Right atrium auricular region (tissue), 2 donors: ENCODE results near the gene BICRA. TPM values are rescaled to one million over a fixed set of nuclear protein-coding genes. Genes with fewer than 3 reads are reported as not detected.

Experiments used
- DNase-seq: peaks from one replicate; pipeline ENCODE4 v3.0.0-alpha.2; 2019; ENCODE audit warnings: low spot score
- H3K27ac ChIP-seq, 2 donors: fragments of 200-600 bp; sonication (generic); 1 replicate in 1 of 2; 2 replicates in 1 of 2; pipeline ENCODE4 v1.5.1; 2016 to 2019
- H3K27me3 ChIP-seq, 2 donors: fragments of 200-600 bp; sonication (generic); one replicate each; pipeline versions ENCODE4 v1.5.1 to v1.6.0; 2017 to 2019
- H3K36me3 ChIP-seq: fragments of 200-600 bp; sonication (generic); one replicate; pipeline ENCODE4 v1.5.1; 2016
- H3K4me1 ChIP-seq, 2 donors: fragments of 200-600 bp; sonication (generic); one replicate each; pipeline versions ENCODE4 v1.5.1 to v1.6.0; 2017 to 2019
- H3K4me3 ChIP-seq, 2 donors: fragments of 200-600 bp; sonication (generic); 1 replicate in 1 of 2; 2 replicates in 1 of 2; pipeline ENCODE4 v1.5.1; 2017 to 2019; ENCODE audit warnings: mild to moderate bottlenecking in 1 of 2, moderate library complexity in 1 of 2
- H3K9me3 ChIP-seq, 2 donors: fragments of 200-600 bp; sonication (generic); one replicate each; pipeline ENCODE4 v1.5.1; 2019
- total RNA-seq, 2 donors: library from RNA; depleted of rRNA; stranded (reverse); fragments of >200 nt; gene quantifications; one replicate each; pipeline ENCODE4 v1.1.0, GENCODE V29; 2016
- TF ChIP-seq, protein P1 (sequence below), 2 donors: fragments of 200-600 bp; sonication (generic); IDR thresholded peaks; one replicate each; pipeline ENCODE4 v1.5.1; 2019; ENCODE audit warnings: antibody characterized with exemption in 2 of 2

Gene BICRA
- total RNA-seq, 2 donors from 2014 or later, result 7.0 to 12.6 TPM

DNA sequence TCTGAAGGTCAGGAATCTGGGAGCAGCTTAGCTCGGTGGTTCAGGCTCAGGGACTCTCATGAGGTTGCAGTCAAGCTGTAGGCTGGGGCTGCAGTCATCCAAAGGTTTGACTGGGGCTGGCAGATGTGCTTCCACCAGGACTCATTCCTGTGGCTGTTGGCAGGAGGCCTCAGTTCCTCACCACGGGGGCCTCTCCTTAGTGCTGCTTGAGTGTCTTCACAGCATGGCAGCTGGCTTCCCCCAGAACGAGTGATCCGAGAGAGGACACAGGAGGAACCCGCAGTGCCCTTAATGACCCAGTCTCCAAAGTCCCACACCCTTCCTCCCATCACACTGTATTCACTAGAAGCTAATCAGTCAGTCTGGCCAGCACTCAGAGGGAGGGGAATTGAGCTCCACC lies 65.6 kb downstream of the BICRA start:
- Histone ChIP-seq H3K4me3 (no peak overlapping the region), H3K27me3 (no peaks in the 10 kb centered on the region), H3K4me1 (no peaks in the 10 kb centered on the region), H3K36me3 (peaks cover 62% of the 10 kb centered on the region), H3K9me3 (no peaks in the 10 kb centered on the region), H3K27ac (no peak overlapping the region)
- no peak for DNase-seq
- TF ChIP-seq, protein P1, sequence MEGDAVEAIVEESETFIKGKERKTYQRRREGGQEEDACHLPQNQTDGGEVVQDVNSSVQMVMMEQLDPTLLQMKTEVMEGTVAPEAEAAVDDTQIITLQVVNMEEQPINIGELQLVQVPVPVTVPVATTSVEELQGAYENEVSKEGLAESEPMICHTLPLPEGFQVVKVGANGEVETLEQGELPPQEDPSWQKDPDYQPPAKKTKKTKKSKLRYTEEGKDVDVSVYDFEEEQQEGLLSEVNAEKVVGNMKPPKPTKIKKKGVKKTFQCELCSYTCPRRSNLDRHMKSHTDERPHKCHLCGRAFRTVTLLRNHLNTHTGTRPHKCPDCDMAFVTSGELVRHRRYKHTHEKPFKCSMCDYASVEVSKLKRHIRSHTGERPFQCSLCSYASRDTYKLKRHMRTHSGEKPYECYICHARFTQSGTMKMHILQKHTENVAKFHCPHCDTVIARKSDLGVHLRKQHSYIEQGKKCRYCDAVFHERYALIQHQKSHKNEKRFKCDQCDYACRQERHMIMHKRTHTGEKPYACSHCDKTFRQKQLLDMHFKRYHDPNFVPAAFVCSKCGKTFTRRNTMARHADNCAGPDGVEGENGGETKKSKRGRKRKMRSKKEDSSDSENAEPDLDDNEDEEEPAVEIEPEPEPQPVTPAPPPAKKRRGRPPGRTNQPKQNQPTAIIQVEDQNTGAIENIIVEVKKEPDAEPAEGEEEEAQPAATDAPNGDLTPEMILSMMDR (IDR thresholded peaks at IDR 0.05), result no peak

DNA sequence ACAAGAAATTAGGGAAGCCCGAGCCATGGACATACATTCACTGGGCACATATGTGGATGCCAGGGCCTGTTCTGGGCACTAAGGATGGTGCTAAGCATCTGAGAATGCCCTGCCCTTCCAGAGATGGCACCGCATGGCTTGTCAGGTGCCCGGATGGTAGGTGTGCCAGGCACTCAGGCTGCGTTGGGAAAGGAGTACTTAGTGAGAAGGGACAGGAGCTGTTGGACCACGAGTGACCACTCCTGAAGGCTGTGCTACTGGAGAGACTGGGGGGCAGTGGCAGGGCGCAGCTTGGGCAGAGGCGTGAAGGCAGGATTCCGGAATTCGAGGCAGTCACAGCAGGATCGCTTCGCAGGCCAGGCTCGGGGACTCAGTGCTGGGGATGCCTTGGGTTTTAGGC lies 66.3 kb downstream of the BICRA start:
- no peak overlapping the region for H3K4me3 ChIP-seq
- DNase-seq, result no peak
- no peaks in the 10 kb centered on the region for H3K27me3 ChIP-seq
- TF ChIP-seq, protein P1 (IDR thresholded peaks at IDR 0.05), result no peak
- peaks cover 64% of the 10 kb centered on the region for H3K36me3 ChIP-seq
- no peaks in the 10 kb centered on the region for H3K4me1 ChIP-seq
- no peak overlapping the region for H3K27ac ChIP-seq
- H3K9me3 ChIP-seq, result no peaks in the 10 kb centered on the region

DNA sequence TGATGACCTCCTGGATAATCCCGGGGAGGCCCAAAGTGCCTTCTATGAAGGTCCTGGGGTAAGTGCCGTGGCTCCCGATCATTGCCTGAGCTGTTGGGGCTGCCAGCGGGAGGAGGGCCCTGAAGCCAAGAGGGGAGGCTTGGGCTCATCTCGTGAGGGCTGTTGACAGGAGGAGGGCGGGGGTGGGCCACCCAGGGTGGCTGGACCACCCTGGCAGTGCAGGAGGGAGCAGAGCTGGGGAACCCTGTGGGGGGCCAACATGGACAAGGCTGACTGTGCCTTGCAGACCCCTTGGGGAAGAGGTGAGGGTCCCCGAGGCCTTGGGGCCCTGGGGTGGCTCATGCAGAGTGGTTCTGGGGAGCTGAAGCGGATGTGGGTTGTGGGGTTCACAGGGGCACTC lies 66.9 kb downstream of the BICRA start:
- Histone ChIP-seq H3K9me3 (no peaks in the 10 kb centered on the region), H3K27ac (no peak overlapping the region), H3K4me1 (no peaks in the 10 kb centered on the region), H3K27me3 (no peaks in the 10 kb centered on the region), H3K4me3 (no peak overlapping the region), H3K36me3 (peaks cover 64% of the 10 kb centered on the region)
- DNase-seq, result no peak
- TF ChIP-seq, protein P1 (IDR thresholded peaks at IDR 0.05), result no peak

DNA sequence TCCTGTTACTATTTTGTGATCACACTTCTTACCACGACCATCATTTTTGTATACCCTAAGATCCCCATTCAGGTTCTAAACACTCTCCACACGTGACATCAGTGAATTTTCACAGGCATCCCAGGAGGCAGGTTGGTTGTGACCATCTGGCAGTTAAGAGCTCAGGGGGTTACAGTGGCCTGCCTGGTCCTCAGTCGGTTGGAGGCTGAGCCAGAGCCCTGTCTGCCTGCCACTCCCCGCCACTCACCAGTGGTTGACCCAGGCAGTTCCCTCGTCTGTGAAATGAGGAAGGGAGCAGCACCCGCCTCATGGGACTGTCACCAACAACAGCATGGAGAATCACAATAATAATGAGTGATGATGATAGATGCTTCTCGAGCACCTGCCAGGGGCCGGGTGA lies 67.9 kb downstream of the BICRA start:
- Histone ChIP-seq H3K4me1 (no peaks in the 10 kb centered on the region), H3K27ac (no peak overlapping the region), H3K9me3 (no peaks in the 10 kb centered on the region), H3K4me3 (no peak overlapping the region), H3K36me3 (peaks cover 69% of the 10 kb centered on the region), H3K27me3 (no peaks in the 10 kb centered on the region)
- TF ChIP-seq, protein P1 (IDR thresholded peaks at IDR 0.05), result no peak
- DNase-seq, result no peak

DNA sequence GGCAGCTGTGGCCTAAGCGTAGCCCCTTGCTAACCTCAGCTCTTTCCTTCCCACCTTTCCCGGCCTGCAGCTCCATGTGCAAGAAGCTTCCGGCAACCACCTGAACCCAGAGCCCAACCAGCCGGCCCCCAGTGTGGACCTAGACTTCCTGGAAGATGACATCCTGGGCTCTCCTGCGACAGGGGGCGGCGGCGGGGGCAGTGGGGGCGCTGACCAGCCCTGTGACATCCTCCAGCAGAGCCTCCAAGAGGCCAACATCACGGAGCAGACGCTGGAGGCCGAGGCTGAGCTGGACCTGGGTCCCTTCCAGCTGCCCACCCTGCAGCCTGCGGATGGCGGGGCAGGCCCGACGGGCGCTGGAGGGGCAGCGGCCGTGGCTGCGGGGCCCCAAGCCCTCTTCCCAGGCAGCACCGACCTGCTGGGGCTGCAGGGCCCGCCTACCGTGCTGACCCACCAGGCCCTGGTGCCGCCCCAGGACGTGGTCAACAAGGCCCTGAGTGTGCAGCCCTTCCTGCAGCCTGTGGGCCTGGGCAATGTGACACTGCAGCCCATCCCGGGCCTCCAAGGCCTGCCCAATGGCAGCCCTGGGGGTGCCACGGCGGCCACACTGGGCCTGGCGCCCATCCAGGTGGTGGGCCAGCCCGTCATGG lies 70.4 kb downstream of the BICRA start:
- Histone ChIP-seq H3K27me3 (no peaks in the 10 kb centered on the region), H3K4me1 (no peaks in the 10 kb centered on the region), H3K36me3 (peaks cover 53% of the 10 kb centered on the region), H3K4me3 (no peak overlapping the region), H3K27ac (no peak overlapping the region), H3K9me3 (no peaks in the 10 kb centered on the region)
- TF ChIP-seq, protein P1 (IDR thresholded peaks at IDR 0.05), result no peak
- no peak for DNase-seq
